ENCODE results near the gene RFX4.
"Not testable (repeated sequence)": the region's sequence is repeated elsewhere in the genome, so short reads cannot be mapped to it uniquely, and the experiment has no call there.

Gene RFX4

DNA sequence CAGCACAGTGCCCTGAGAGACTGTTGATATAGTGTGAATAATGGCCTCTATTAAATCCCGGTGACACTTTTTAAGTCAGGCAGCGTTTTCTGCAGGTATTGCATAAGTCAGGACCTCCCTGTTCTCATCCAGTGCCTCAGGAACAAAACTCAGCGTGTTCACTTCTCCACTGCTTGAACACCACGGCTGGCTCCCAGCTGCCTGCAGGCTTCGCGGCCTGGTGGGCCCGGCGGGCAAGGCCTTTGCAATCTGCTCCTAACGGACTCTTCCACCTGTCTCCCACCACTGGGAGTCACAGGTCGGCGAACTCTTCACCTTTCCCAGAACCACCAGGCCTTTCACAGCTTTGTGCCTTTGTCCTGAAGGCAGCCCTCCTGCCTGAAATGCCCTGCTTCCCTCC lies 18.7 kb downstream of the RFX4 start:
- in situ Hi-C loops (cut with MboI; ENCODE audit: low pct_unique_long_range_greater_than_20kb, low sequenced_read_pairs, unreplicated experiment), result no loop called here
- no peak for DNase-seq (ENCODE audit: low spot score)
- TF ChIP-seq, protein P1, sequence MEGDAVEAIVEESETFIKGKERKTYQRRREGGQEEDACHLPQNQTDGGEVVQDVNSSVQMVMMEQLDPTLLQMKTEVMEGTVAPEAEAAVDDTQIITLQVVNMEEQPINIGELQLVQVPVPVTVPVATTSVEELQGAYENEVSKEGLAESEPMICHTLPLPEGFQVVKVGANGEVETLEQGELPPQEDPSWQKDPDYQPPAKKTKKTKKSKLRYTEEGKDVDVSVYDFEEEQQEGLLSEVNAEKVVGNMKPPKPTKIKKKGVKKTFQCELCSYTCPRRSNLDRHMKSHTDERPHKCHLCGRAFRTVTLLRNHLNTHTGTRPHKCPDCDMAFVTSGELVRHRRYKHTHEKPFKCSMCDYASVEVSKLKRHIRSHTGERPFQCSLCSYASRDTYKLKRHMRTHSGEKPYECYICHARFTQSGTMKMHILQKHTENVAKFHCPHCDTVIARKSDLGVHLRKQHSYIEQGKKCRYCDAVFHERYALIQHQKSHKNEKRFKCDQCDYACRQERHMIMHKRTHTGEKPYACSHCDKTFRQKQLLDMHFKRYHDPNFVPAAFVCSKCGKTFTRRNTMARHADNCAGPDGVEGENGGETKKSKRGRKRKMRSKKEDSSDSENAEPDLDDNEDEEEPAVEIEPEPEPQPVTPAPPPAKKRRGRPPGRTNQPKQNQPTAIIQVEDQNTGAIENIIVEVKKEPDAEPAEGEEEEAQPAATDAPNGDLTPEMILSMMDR (IDR thresholded peaks at IDR 0.05; ENCODE audit: extremely low read depth, insufficient read depth, missing control alignments), result no peak

DNA sequence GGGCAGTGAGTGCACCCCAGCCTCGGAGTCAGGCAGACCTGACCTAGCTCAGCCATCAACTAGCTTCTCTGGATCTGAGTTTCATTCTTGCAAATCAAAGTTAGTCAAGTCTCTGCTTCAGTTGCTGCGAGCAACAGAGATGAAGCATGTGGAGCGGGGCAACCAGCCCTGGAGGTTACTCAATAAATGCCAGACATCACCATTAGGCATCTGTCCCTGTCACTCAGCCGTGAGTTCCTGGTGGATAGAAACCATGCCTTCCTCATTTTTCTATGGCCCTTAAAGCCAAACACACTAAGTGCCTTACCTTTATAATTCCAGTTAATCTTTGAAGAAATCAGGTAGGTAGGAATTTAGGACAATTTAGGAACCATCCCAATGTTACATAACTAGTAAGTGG lies 19.3 kb downstream of the RFX4 start:
- in situ Hi-C loops (cut with MboI; ENCODE audit: low pct_unique_long_range_greater_than_20kb, low sequenced_read_pairs, unreplicated experiment), result no loop called here
- DNase-seq (ENCODE audit: low spot score), result no peak
- TF ChIP-seq, protein P1 (IDR thresholded peaks at IDR 0.05; ENCODE audit: extremely low read depth, insufficient read depth, missing control alignments), result no peak

DNA sequence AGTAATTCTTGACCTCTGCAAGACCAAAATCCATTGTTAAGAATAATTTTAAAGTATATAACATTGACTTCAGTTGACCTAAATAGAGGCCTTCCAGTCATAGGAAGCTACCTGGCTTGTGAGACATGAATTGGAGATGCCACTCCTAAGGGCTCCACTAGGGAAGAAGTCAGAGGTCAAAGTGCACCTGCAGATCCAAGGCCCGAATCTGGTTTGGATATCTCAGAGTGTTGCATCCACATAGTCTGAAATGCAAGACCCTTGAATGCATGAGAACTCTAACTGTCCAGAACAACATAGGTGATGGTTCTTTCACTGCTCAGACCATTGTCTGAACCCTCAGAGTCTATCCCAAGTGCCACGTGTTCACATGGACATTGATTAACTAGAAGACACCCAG lies 22.4 kb downstream of the RFX4 start:
- DNase-seq (ENCODE audit: low spot score), result no peak
- in situ Hi-C loops (cut with MboI; ENCODE audit: low pct_unique_long_range_greater_than_20kb, low sequenced_read_pairs, unreplicated experiment), result no loop called here

DNA sequence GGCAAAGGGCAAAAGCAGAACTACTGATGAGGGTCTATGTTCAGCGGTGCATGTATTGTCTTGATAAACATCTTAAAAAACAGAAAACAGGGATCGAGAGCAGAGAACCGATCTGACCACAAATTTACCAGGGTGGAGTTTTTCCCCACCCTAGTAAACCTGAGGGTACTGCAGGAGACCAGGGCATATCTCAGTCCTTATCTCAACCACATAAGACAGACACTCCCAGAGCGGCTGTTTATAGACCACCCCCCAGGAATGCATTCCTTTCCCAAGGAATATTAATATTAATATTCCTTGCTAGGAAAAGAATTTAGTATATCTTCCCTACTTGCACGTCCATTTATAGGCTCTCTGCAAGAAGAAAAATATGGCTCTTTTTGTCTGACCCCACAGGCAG lies 37.8 kb downstream of the RFX4 start:
- in situ Hi-C loops (cut with MboI; ENCODE audit: low pct_unique_long_range_greater_than_20kb, low sequenced_read_pairs, unreplicated experiment); DNase-seq (ENCODE audit: low spot score): not testable (repeated sequence)

More for the DNA sequence above, 22.4 kb downstream of the RFX4 start:
- TF ChIP-seq, protein P1 (IDR thresholded peaks at IDR 0.05; ENCODE audit: extremely low read depth, insufficient read depth, missing control alignments), result no peak

DNA sequence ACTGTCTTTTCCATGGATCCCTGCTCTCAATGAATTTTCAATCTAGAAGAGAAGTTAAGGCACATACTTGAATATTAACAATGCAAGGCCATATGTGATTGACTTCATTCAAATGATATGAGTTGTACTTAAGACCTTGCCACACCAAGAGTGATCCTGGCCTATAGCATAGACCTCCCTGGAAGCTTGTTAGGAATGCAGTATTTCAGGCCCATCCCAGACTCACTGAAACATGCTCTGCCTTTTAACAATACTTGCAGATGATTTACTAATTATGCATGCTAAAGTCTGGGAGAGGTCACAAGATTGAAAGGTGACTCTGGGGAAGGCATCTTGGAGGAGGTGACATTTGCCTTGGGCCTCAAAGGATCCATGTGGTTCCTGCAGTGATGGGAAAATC lies 43.2 kb downstream of the RFX4 start:
- TF ChIP-seq, protein P1 (IDR thresholded peaks at IDR 0.05; ENCODE audit: extremely low read depth, insufficient read depth, missing control alignments), result no peak
- in situ Hi-C loops (cut with MboI; ENCODE audit: low pct_unique_long_range_greater_than_20kb, low sequenced_read_pairs, unreplicated experiment), result no loop called here
- DNase-seq (ENCODE audit: low spot score), result no peak

DNA sequence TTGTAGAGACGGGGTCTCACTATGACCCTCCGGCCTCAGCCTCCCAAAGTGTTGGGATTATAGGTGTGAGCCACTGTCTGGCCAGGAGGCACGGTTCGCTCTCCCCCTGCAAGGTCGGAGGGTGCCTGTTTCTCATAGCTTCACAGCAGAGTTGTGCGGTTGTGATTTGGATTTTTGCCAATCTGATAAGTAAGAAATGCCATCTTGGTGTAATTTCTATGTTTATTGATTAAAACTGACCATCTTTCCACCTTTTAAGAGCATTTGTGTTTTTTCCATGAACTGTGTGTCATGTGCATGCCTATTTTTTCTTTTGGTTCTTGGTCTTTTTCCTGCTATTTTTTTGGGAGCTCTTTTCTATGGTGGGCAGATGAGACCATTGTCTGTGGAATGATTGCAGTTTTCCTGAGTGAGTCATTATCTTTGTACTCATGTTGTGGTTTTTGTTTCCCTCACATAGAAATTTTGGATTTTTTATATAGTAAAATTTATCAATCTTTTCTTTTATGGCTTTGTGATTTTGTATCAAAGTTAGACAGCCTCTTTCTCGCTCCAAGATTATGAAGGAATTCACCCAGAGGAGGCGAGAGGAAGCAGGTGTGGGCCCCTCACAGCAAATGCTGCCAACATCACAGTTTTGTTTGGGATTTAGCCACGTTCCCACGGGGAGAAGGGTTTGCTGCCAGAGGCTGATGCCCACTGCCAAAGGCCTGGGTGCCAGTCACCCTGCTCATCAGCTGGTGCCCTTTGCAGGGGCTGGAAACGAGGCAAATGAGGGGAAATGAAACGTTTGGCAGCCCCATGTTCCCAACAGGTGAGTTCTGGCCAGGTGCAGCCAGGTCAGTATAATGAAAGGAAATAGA lies 47.2 kb downstream of the RFX4 start:
- no peak for DNase-seq (ENCODE audit: low spot score)
- TF ChIP-seq, protein P1 (IDR thresholded peaks at IDR 0.05; ENCODE audit: extremely low read depth, insufficient read depth, missing control alignments), result no peak

DNA sequence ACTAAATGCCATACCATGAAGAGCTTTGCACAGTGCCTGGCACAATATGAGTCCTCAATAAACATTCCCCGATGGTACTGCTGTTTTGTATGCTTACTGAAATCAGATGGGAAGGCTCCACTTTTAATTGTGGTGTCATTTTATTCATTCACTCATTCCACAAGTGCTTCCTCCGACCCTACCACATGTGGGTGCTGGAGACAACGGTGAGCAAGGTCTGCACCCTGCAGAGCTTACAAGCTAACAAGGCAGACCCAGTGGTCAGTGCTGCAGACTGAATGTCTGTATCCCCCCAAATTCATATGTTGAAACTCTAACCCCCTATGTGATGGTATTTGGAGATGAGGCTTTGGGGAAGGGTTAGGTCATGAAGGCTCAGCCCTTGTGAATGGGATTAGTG lies 48.3 kb downstream of the RFX4 start:
- TF ChIP-seq, protein P1 (IDR thresholded peaks at IDR 0.05; ENCODE audit: extremely low read depth, insufficient read depth, missing control alignments), result peak; percentile 15
- in situ Hi-C loops (cut with MboI; ENCODE audit: low pct_unique_long_range_greater_than_20kb, low sequenced_read_pairs, unreplicated experiment), result no loop called here
- DNase-seq (ENCODE audit: low spot score), result no peak

More for the DNA sequence above, 47.2 kb downstream of the RFX4 start:
- in situ Hi-C loops (cut with MboI; ENCODE audit: low pct_unique_long_range_greater_than_20kb, low sequenced_read_pairs, unreplicated experiment), result no loop called here

Measured in GM13977 (cell line).